Measurements from ENCODE around the gene CFAP97D2. TPM values are rescaled to one million over a fixed set of nuclear protein-coding genes. Genes with fewer than 3 reads are reported as not detected.
"Not testable (repeated sequence)": the region's sequence is repeated elsewhere in the genome, so short reads cannot be mapped to it uniquely, and the experiment has no call there.

Gene CFAP97D2
- total RNA-seq, 2 experiments from 2014 or later: not detected

- H3K9me3 Mint-ChIP-seq: no peaks in the 10 kb centered on the region
Observed at GRCh38 chr13:114146173-114146572, 32.9 kb upstream of the CFAP97D2 start.

GRCh38 chr13:114146629-114147028, 32.4 kb upstream of the CFAP97D2 start:
- CTCF ChIA-PET: interaction anchor here (1.0 kb wide), 1 partner anchor 15 kb away, joined by 3 read pairs; no protein-coding TSS in a partner anchor
- Mint-ChIP-seq H3K4me3 (peak overlapping the region; percentile 17), H3K4me1 (peaks cover 68% of the 10 kb centered on the region), H3K27me3 (no peaks in the 10 kb centered on the region), H3K36me3 (ENCODE audit: low read depth) (peaks cover 38% of the 10 kb centered on the region), H3K27ac (no peak overlapping the region), H3K9me3 (no peaks in the 10 kb centered on the region)
- POLR2A ChIA-PET: interaction anchor here (0.6 kb wide), 1 partner anchor 36 kb away, joined by 7 read pairs; no protein-coding TSS in a partner anchor
- no peak for DNase-seq

More at GRCh38 chr13:114146173-114146572, 32.9 kb upstream of the CFAP97D2 start:
- Mint-ChIP-seq H3K27me3 (no peaks in the 10 kb centered on the region), H3K27ac (no peak overlapping the region), H3K4me3 (peak overlapping the region; percentile 17), H3K4me1 (peaks cover 63% of the 10 kb centered on the region), H3K36me3 (ENCODE audit: low read depth) (peaks cover 33% of the 10 kb centered on the region)
- DNase-seq: no peak
- CTCF ChIA-PET: interaction anchor here (1.0 kb wide), 1 partner anchor 15 kb away, joined by 3 read pairs; no protein-coding TSS in a partner anchor
- POLR2A ChIA-PET: no interaction called here

- Mint-ChIP-seq H3K4me1 (peaks cover 81% of the 10 kb centered on the region), H3K4me3 (peak overlapping the region; percentile 56), H3K9me3 (no peaks in the 10 kb centered on the region), H3K27me3 (no peaks in the 10 kb centered on the region), H3K27ac (peak overlapping the region; percentile 97), H3K36me3 (ENCODE audit: low read depth) (peaks cover 38% of the 10 kb centered on the region)
- CTCF ChIA-PET: interaction anchor here (0.7 to 1.5 kb wide), 14 partner anchors 10 to 119 kb away, joined by 3 to 6 read pairs (median 3); no protein-coding TSS in a partner anchor
- POLR2A ChIA-PET: interaction anchor here (1.1 kb wide), 1 partner anchor 17 kb away, joined by 3 read pairs; no protein-coding TSS in a partner anchor
- no peak for DNase-seq
Observed at GRCh38 chr13:114147803-114148520, 31.1 kb upstream of the CFAP97D2 start.

GRCh38 chr13:114148521-114148855, 30.6 kb upstream of the CFAP97D2 start:
- DNase-seq: peak; percentile 94
- POLR2A ChIA-PET: interaction anchor here (1.1 kb wide), 1 partner anchor 17 kb away, joined by 3 read pairs; no protein-coding TSS in a partner anchor
- Mint-ChIP-seq H3K36me3 (ENCODE audit: low read depth) (peaks cover 41% of the 10 kb centered on the region), H3K27ac (peak overlapping the region; percentile 97), H3K9me3 (peaks cover 1% of the 10 kb centered on the region), H3K4me1 (peaks cover 86% of the 10 kb centered on the region), H3K27me3 (no peaks in the 10 kb centered on the region), H3K4me3 (peak overlapping the region; percentile 56)
- CTCF ChIA-PET: interaction anchor here (0.7 to 1.5 kb wide), 14 partner anchors 10 to 119 kb away, joined by 3 to 6 read pairs (median 3); no protein-coding TSS in a partner anchor

- peaks cover 90% of the 10 kb centered on the region for H3K4me1 Mint-ChIP-seq
- DNase-seq, H3K9me3 Mint-ChIP-seq, H3K27me3 Mint-ChIP-seq, POLR2A ChIA-PET: not testable (repeated sequence)
- CTCF ChIA-PET: interaction anchor here (1.0 to 1.5 kb wide), 6 partner anchors 12 to 77 kb away, joined by 3 to 6 read pairs (median 4); no protein-coding TSS in a partner anchor
- H3K4me3 Mint-ChIP-seq: peak overlapping the region; percentile 56
- peaks cover 45% of the 10 kb centered on the region for H3K36me3 Mint-ChIP-seq (ENCODE audit: low read depth)
- peak overlapping the region; percentile 97 for H3K27ac Mint-ChIP-seq
Observed at GRCh38 chr13:114148886-114149285, 30.2 kb upstream of the CFAP97D2 start.

- CTCF ChIA-PET: interaction anchor here (2.3 kb wide), 1 partner anchor 11 kb away, joined by 5 read pairs; no protein-coding TSS in a partner anchor
- H3K27ac Mint-ChIP-seq: peak overlapping the region; percentile 97
- H3K9me3 Mint-ChIP-seq: peaks cover 8% of the 10 kb centered on the region
- DNase-seq: no peak
- peaks cover 91% of the 10 kb centered on the region for H3K4me1 Mint-ChIP-seq
- POLR2A ChIA-PET: no interaction called here
- H3K27me3 Mint-ChIP-seq: no peaks in the 10 kb centered on the region
- peaks cover 48% of the 10 kb centered on the region for H3K36me3 Mint-ChIP-seq (ENCODE audit: low read depth)
- H3K4me3 Mint-ChIP-seq: peak overlapping the region; percentile 61
Observed at GRCh38 chr13:114149774-114150740, 29.0 kb upstream of the CFAP97D2 start.

GRCh38 chr13:114151031-114151430, 28.0 kb upstream of the CFAP97D2 start:
- no peaks in the 10 kb centered on the region for H3K27me3 Mint-ChIP-seq
- peaks cover 81% of the 10 kb centered on the region for H3K4me1 Mint-ChIP-seq
- peaks cover 8% of the 10 kb centered on the region for H3K9me3 Mint-ChIP-seq
- H3K36me3 Mint-ChIP-seq (ENCODE audit: low read depth): peaks cover 41% of the 10 kb centered on the region
- peak overlapping the region; percentile 97 for H3K27ac Mint-ChIP-seq
- ChIA-PET CTCF (interaction anchor here (2.3 kb wide), 1 partner anchor 11 kb away, joined by 5 read pairs; no protein-coding TSS in a partner anchor), POLR2A (no interaction called here)
- no peak for DNase-seq
- peak overlapping the region; percentile 61 for H3K4me3 Mint-ChIP-seq

- Mint-ChIP-seq H3K9me3 (peaks cover 8% of the 10 kb centered on the region), H3K27ac (peak overlapping the region; percentile 97), H3K4me3 (peak overlapping the region; percentile 61), H3K36me3 (ENCODE audit: low read depth) (peaks cover 39% of the 10 kb centered on the region), H3K27me3 (no peaks in the 10 kb centered on the region), H3K4me1 (peaks cover 79% of the 10 kb centered on the region)
- POLR2A ChIA-PET: no interaction called here
- peak; percentile 47 for DNase-seq
- CTCF ChIA-PET: interaction anchor here (2.3 kb wide), 1 partner anchor 10 kb away, joined by 5 read pairs; no protein-coding TSS in a partner anchor
Observed at GRCh38 chr13:114151565-114152284, 27.3 kb upstream of the CFAP97D2 start.

- Mint-ChIP-seq H3K36me3 (ENCODE audit: low read depth) (peaks cover 37% of the 10 kb centered on the region), H3K4me3 (no peak overlapping the region), H3K9me3 (peaks cover 8% of the 10 kb centered on the region), H3K4me1 (peaks cover 78% of the 10 kb centered on the region), H3K27me3 (no peaks in the 10 kb centered on the region), H3K27ac (peak overlapping the region; percentile 97)
- DNase-seq: no peak
- ChIA-PET CTCF (no interaction called here), POLR2A (no interaction called here)
Observed at GRCh38 chr13:114152285-114152645, 26.8 kb upstream of the CFAP97D2 start.

- CTCF ChIA-PET: no interaction called here
- Mint-ChIP-seq H3K36me3 (ENCODE audit: low read depth) (peaks cover 36% of the 10 kb centered on the region), H3K4me3 (no peak overlapping the region), H3K27me3 (no peaks in the 10 kb centered on the region), H3K27ac (peak overlapping the region; percentile 97), H3K4me1 (peaks cover 81% of the 10 kb centered on the region), H3K9me3 (peaks cover 8% of the 10 kb centered on the region)
- POLR2A ChIA-PET: no interaction called here
- DNase-seq: no peak
Observed at GRCh38 chr13:114152831-114153371, 26.2 kb upstream of the CFAP97D2 start.

GRCh38 chr13:114153485-114154080, 25.5 kb upstream of the CFAP97D2 start:
- Mint-ChIP-seq H3K4me3 (no peak overlapping the region), H3K27me3 (no peaks in the 10 kb centered on the region), H3K36me3 (ENCODE audit: low read depth) (peaks cover 34% of the 10 kb centered on the region), H3K4me1 (peaks cover 80% of the 10 kb centered on the region), H3K9me3 (peaks cover 8% of the 10 kb centered on the region), H3K27ac (peak overlapping the region; percentile 57)
- CTCF ChIA-PET: no interaction called here
- DNase-seq: no peak
- POLR2A ChIA-PET: no interaction called here
